SJCRH30 (cell line): ENCODE data around the gene DMC1. TPM values are rescaled to one million over a fixed set of nuclear protein-coding genes. Genes with fewer than 3 reads are reported as not detected.
"Not testable (repeated sequence)": the region's sequence is repeated elsewhere in the genome, so short reads cannot be mapped to it uniquely, and the experiment has no call there.

Experiments used
- DNase-seq, 2 experiments: peaks; one replicate each; pipeline ENCODE4 v3.0.0-alpha.2; 2015 to 2020
- H3K27ac ChIP-seq: fragments of 250-450 bp; sonication (Bioruptor Pico); 2 replicates; pipeline ENCODE4 v1.5.1; 2020; ENCODE audit warnings: mild to moderate bottlenecking, moderate library complexity
- H3K27me3 ChIP-seq: fragments of 250-450 bp; sonication (Bioruptor Pico); 2 replicates; pipeline ENCODE4 v1.5.1; 2020; ENCODE audit warnings: mild to moderate bottlenecking, moderate library complexity
- H3K36me3 ChIP-seq: fragments of 250-450 bp; sonication (Bioruptor Pico); 2 replicates; pipeline ENCODE4 v1.5.1; 2020; ENCODE audit warnings: mild to moderate bottlenecking, moderate library complexity
- H3K4me1 ChIP-seq: fragments of 250-450 bp; sonication (Bioruptor Pico); 2 replicates; pipeline ENCODE4 v1.5.1; 2020; ENCODE audit warnings: mild to moderate bottlenecking, moderate library complexity
- H3K4me3 ChIP-seq: fragments of 250-450 bp; sonication (Bioruptor Pico); 2 replicates; pipeline ENCODE4 v1.5.1; 2020; ENCODE audit warnings: mild to moderate bottlenecking, moderate library complexity
- H3K9me3 ChIP-seq: fragments of 250-450 bp; sonication (Bioruptor Pico); replicated peaks from 2 replicates; pipeline ENCODE4 v1.5.1; 2020; ENCODE audit warnings: mild to moderate bottlenecking, moderate library complexity
- total RNA-seq: library from RNA; depleted of rRNA; stranded (reverse); fragments of >200 nt; shearing (Covaris generic); gene quantifications from 2 replicates; pipeline ENCODE4 v1.2.3, GENCODE V29; 2014

Gene DMC1
- total RNA-seq, 1 experiment from 2014 or later = not detected

DNA sequence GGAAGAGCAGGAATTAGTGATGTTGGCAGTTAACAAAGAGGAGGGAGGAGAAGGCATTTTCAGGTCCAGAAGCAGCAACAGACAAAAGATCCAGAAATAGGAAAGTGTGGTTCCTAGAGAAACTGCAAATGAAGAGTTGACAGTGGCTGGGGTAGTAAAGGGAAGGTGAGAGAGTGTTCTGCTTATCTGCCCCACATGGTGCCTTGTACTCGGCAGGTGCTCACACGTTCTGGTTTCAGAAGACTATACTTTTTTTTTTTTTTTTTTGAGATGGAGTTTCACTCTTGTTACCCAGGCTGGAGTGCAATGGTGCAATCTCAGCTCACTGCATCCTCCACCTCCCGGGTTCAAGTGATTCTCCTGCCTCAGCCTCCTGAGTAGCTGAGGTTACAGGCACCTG, 12.9 kb upstream of the DMC1 start:
- H3K36me3 ChIP-seq, H3K27ac ChIP-seq, H3K4me3 ChIP-seq, H3K27me3 ChIP-seq, H3K4me1 ChIP-seq, H3K9me3 ChIP-seq, DNase-seq: not testable (repeated sequence)

DNA sequence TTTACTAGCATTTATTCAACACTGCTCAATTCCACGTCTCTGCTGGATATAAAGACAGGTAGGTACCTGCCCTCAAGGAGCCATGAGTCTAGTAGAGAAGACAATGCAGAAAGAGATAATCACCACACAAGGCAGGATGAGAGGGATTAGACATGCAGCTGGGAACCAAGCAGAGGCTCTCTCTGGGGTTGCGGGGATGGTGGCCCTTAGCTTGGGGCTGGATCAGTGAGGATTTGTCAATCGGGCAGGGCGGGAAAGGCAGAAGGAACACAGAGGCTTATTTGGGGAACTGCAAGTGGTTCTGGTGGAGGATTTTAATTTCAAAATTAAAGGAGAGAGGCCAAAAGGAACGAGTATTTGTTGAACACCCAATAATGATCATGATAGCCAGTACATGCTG, 8.5 kb upstream of the DMC1 start:
- Histone ChIP-seq H3K9me3 (no peaks in the 10 kb centered on the region), H3K4me1 (no peaks in the 10 kb centered on the region), H3K4me3 (no peak overlapping the region), H3K27me3 (no peaks in the 10 kb centered on the region), H3K36me3 (no peaks in the 10 kb centered on the region), H3K27ac (no peak overlapping the region)
- no peak for DNase-seq

- peak in 1 of 2 experiments; percentile 52 for DNase-seq
- Histone ChIP-seq H3K27me3 (no peaks in the 10 kb centered on the region), H3K9me3 (no peaks in the 10 kb centered on the region), H3K36me3 (no peaks in the 10 kb centered on the region), H3K4me3 (no peak overlapping the region), H3K27ac (no peak overlapping the region), H3K4me1 (peaks cover 11% of the 10 kb centered on the region)
Measured at GRCh38 chr22:38572065-38572464, 2.1 kb upstream of the DMC1 start.

DNA sequence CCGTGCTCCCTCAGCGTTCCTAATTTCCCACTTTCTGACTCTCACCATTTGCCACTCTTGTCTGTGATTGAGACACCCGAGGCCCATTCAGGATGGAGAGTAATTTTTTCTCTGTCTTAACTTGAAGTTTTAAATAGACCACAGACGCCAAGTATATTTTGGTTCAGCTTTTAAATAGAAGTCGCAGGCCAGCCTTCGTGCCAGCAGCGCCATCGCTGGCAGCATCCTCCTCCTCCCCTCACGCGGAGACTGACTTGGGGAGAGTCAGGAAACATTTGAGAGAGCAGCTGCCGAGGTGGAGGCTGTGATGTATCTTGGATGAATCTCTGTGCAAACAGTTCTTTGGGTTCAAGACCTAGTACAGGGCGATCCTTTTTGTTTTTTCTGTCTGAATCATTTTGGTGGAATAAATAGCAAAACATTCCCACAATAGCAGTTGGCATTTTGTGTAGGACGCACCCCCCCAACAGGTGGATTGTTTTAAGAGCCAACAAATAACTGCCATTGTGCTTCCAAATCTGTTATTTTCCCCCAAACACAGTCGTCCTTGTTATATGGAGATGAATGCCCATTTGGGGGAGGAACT, 889 bp upstream of the DMC1 start:
- no peaks in the 10 kb centered on the region for H3K36me3 ChIP-seq
- DNase-seq = no peak
- no peaks in the 10 kb centered on the region for H3K27me3 ChIP-seq
- H3K4me1 ChIP-seq = peaks cover 11% of the 10 kb centered on the region
- no peak overlapping the region for H3K4me3 ChIP-seq
- no peak overlapping the region for H3K27ac ChIP-seq
- no peaks in the 10 kb centered on the region for H3K9me3 ChIP-seq

- Histone ChIP-seq H3K9me3 (no peaks in the 10 kb centered on the region), H3K4me3 (no peak overlapping the region), H3K27ac (no peak overlapping the region), H3K4me1 (peaks cover 11% of the 10 kb centered on the region), H3K36me3 (no peaks in the 10 kb centered on the region), H3K27me3 (no peaks in the 10 kb centered on the region)
- DNase-seq = no peak
Measured at GRCh38 chr22:38569181-38569971, 607 bp downstream of the DMC1 start.

DNA sequence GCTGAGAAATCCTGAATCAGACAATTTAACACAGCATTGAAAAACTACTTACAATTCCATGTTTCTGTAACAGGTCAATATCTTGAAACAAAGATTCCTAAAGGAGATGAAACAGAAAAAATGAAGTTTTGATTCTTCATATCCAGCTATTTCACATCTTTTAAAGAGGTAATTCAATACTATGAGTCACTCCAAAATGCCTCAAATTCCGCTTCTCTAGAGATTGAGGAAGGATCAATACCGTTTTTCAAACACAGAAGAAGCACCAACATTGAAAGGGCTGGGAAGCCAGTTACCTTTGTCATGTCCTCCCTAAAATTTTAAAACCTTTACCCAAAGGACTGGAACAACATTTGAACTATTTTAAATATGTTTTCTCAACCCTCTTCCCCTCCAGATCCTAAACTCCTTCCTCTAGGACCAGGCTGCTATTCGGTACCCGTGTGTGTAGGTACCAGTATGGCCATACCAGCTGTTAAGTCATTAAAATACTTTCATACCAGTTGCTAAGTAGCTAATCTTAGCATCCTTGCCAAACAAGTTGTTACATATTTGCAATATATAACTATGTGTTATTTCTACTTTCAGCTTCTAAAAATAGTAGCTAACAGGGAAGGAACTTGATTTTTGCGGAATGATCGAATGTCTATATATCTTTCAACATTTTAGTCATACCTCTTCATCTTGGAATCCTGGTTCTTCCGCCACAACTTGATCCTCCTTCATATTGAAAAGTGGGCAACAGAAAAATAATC, 2.3 kb downstream of the DMC1 start:
- H3K27me3 ChIP-seq = no peaks in the 10 kb centered on the region

DNA sequence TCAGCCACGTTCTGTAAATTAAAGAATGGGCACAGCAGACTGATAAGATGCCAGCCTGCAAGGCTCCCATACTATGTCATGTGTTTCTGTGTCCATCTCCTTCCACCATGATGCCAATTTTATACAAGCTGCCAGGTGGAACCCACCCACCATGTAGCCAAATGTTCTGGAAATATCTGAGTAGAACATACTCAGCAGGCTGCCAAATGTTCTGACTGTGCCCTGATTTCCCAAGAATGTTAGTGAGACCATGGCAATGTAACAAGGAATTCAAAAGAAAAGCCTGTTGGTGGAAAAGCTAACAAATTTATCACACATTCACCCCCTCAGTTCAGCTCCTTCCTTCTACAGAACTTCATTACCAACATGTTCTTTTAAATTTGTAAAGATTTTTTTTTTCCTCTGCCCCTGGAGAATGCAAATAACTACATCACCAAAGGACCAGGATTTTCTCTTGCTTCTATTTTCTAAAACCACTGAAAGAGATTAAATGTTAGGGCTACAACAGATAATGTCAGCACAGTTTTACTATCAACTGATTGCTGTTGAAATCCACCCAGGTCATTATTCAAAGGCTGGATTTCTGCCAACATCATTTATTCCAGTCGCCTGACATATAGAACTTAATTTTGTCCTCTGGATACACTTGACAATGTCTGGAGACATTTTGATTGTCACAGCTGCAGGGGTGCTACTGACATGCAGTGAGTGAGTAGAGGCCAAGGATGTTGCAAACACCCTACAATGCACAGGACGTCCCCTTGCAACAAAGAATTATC, 3.1 kb downstream of the DMC1 start:
- peaks cover 11% of the 10 kb centered on the region for H3K4me1 ChIP-seq
- DNase-seq = no peak
- no peak overlapping the region for H3K27ac ChIP-seq
- no peaks in the 10 kb centered on the region for H3K27me3 ChIP-seq
- H3K9me3 ChIP-seq = no peaks in the 10 kb centered on the region
- H3K36me3 ChIP-seq = no peaks in the 10 kb centered on the region
- H3K4me3 ChIP-seq = no peak overlapping the region

More for the DNA sequence above, 2.3 kb downstream of the DMC1 start:
- H3K27ac ChIP-seq = no peak overlapping the region
- H3K4me3 ChIP-seq = no peak overlapping the region
- no peak for DNase-seq
- H3K9me3 ChIP-seq = no peaks in the 10 kb centered on the region
- H3K4me1 ChIP-seq = peaks cover 11% of the 10 kb centered on the region
- H3K36me3 ChIP-seq = no peaks in the 10 kb centered on the region

DNA sequence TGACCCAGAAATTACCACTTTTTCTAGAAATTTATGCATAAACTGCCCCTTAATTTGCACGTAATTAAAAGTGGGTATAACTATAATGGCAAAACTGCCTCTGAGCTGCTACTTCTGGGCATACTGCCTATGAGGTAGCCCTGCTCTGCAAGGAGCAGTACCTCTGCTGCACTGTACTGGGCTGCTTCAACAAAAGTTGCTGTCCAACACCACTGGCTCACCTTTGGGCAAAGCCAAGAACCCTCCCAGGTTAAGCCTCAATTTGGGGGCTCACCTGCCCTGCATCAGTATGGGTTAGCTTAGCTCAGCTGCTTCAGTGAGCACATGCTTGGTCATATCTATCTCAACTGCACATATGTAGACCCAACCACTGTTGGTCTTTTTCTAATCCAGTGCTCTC, 4.5 kb downstream of the DMC1 start:
- H3K9me3 ChIP-seq = no peaks in the 10 kb centered on the region

DNA sequence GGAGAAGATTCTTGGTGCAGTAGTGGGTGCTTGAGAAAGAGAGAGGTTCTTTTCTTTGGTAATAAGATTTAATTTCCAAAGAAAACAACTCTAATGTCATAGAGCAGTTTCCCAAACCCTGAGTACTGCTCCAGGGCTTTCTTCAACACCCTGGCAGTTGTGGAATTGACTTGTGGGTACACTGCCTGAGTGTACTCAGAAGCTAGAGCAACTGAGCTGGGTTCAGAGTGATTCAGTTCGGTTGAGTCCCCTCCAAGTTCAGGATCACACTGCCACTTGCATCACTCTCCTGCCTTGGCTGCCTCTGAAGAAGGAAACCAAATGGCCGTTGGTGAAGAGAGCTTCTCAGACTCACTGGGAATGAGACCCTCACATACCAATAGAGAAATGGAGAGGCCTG, 5.3 kb downstream of the DMC1 start:
- Histone ChIP-seq H3K27ac (no peak overlapping the region), H3K36me3 (no peaks in the 10 kb centered on the region), H3K9me3 (no peaks in the 10 kb centered on the region), H3K4me1 (peaks cover 11% of the 10 kb centered on the region), H3K27me3 (no peaks in the 10 kb centered on the region), H3K4me3 (no peak overlapping the region)
- DNase-seq = no peak

More for the DNA sequence above, 4.5 kb downstream of the DMC1 start:
- no peak for DNase-seq
- Histone ChIP-seq H3K4me3 (no peak overlapping the region), H3K4me1 (peaks cover 11% of the 10 kb centered on the region), H3K36me3 (no peaks in the 10 kb centered on the region), H3K27ac (no peak overlapping the region), H3K27me3 (no peaks in the 10 kb centered on the region)

- DNase-seq = no peak
Measured at GRCh38 chr22:38554281-38554680, 15.7 kb downstream of the DMC1 start.

DNA sequence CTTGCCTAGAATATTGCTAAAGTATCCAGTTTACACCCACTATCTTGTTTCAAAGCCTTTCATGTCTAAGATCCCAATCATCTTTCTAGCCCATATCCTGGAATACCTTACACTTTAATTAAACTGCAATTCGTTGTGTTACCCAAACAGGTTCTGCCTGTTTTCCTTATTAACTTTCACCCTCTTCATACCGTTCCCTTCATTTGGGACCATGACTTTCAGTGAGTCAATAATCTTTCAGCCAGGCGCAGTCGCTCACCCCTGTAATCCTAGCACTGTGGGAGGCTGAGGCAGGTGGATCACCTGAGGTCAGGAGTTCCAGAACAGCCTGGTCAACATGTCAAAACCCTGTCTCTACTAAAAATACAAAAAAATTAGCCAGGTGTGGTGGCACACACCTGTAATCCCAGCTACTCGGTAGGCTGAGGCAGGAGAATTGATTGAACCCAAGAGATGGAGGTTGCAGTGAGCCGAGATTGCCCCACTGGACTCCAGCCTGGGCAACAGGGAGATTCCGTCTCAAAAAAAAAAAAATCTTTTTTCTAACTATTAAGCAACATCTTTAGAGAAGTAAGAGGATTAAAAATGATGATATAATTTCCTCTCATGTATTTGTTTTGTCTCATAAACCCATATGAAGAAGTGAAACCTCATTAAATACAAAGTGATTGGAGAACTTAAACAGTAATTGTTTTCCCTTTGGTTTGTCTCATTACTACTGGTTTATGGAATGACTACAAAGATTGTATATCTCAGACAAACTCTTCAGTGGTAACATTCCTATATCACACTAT, 20.7 kb downstream of the DMC1 start:
- Histone ChIP-seq H3K4me1 (no peaks in the 10 kb centered on the region), H3K36me3 (no peaks in the 10 kb centered on the region)

More at GRCh38 chr22:38554281-38554680, 15.7 kb downstream of the DMC1 start:
- no peaks in the 10 kb centered on the region for H3K36me3 ChIP-seq
- no peaks in the 10 kb centered on the region for H3K9me3 ChIP-seq
- no peaks in the 10 kb centered on the region for H3K27me3 ChIP-seq
- H3K27ac ChIP-seq = no peak overlapping the region
- no peak overlapping the region for H3K4me3 ChIP-seq
- H3K4me1 ChIP-seq = no peaks in the 10 kb centered on the region

GRCh38 chr22:38540701-38541100, 29.3 kb downstream of the DMC1 start:
- Histone ChIP-seq H3K4me1 (no peaks in the 10 kb centered on the region), H3K27me3 (no peaks in the 10 kb centered on the region)
- no peak for DNase-seq

More for the DNA sequence above, 20.7 kb downstream of the DMC1 start:
- Histone ChIP-seq H3K27me3 (no peaks in the 10 kb centered on the region), H3K27ac (no peak overlapping the region), H3K9me3 (no peaks in the 10 kb centered on the region), H3K4me3 (no peak overlapping the region)
- DNase-seq = no peak

GRCh38 chr22:38531251-38531938, 38.6 kb downstream of the DMC1 start:
- DNase-seq = no peak
- Histone ChIP-seq H3K9me3 (no peaks in the 10 kb centered on the region), H3K27me3 (0 out of 2 replicates have a peak, but pooled peaks cover 5% of the 10 kb centered on the region), H3K36me3 (no peaks in the 10 kb centered on the region), H3K27ac (no peak overlapping the region), H3K4me1 (no peaks in the 10 kb centered on the region), H3K4me3 (no peak overlapping the region)

More at GRCh38 chr22:38540701-38541100, 29.3 kb downstream of the DMC1 start:
- Histone ChIP-seq H3K36me3 (no peaks in the 10 kb centered on the region), H3K4me3 (no peak overlapping the region), H3K27ac (no peak overlapping the region), H3K9me3 (no peaks in the 10 kb centered on the region)
